Nephron (organoid): Measurements from ENCODE around the gene ZNF831.
A peak's percentile ranks its signal among the peaks of the same experiment; 100 is the strongest.

ENCODE experiments used
- H3K27ac Mint-ChIP-seq, 3 experiments: 2 replicates each; pipeline ENCODE4 v1.8.0; 2020; ENCODE audit warnings: mixed read lengths in 3 of 3, mild to moderate bottlenecking in 2 of 3, moderate library complexity in 1 of 3
- H3K27me3 Mint-ChIP-seq: 2 replicates; pipeline ENCODE4 v1.8.0; 2021; ENCODE audit warnings: low read depth, mild to moderate bottlenecking, moderate library complexity, mixed read lengths
- H3K36me3 Mint-ChIP-seq: 2 replicates; pipeline ENCODE4 v1.8.0; 2020; ENCODE audit warnings: low read depth, mixed read lengths
- H3K4me1 Mint-ChIP-seq: 2 replicates; pipeline ENCODE4 v1.8.0; 2020; ENCODE audit warnings: mixed read lengths
- H3K4me3 Mint-ChIP-seq, 3 experiments: 2 replicates each; pipeline ENCODE4 v1.8.0; 2020; ENCODE audit warnings: mild to moderate bottlenecking in 3 of 3, mixed read lengths in 3 of 3, moderate library complexity in 2 of 3
- H3K9me3 Mint-ChIP-seq: 2 replicates; pipeline ENCODE4 v1.8.0; 2020; ENCODE audit warnings: mixed read lengths
- CTCF ChIP-seq, 3 experiments: fragments of 200-600 bp; sonication (generic); IDR thresholded peaks; one replicate each; pipeline ENCODE4 v1.5.0; 2021; ENCODE audit warnings: antibody characterized with exemption in 3 of 3; ENCODE audit not compliant: unreplicated experiment in 3 of 3

The ZNF831 gene

GRCh38 chr20:59125332-59125731 is 38.3 kb upstream of the ZNF831 start:
- Mint-ChIP-seq H3K27me3 (peaks cover 25% of the 10 kb centered on the region), H3K27ac (peak overlapping the region; percentile 9 to 67 (median 64)), H3K36me3 (peaks cover 3% of the 10 kb centered on the region), H3K4me3 (no peak overlapping the region), H3K4me1 (peaks cover 12% of the 10 kb centered on the region), H3K9me3 (peaks cover 2% of the 10 kb centered on the region)
- no peak for TF ChIP-seq CTCF (IDR thresholded peaks at IDR 0.05; ENCODE audit: unreplicated experiment in 3 of 3)

GRCh38 chr20:59125836-59126235 is 37.8 kb upstream of the ZNF831 start:
- H3K9me3 Mint-ChIP-seq: peaks cover 2% of the 10 kb centered on the region
- peaks cover 25% of the 10 kb centered on the region for H3K27me3 Mint-ChIP-seq
- peaks cover 3% of the 10 kb centered on the region for H3K36me3 Mint-ChIP-seq
- peaks cover 12% of the 10 kb centered on the region for H3K4me1 Mint-ChIP-seq
- no peak for TF ChIP-seq CTCF (IDR thresholded peaks at IDR 0.05; ENCODE audit: unreplicated experiment in 3 of 3)
- H3K27ac Mint-ChIP-seq: peak overlapping the region in 2 of 3 experiments; percentile 64 to 67
- H3K4me3 Mint-ChIP-seq: no peak overlapping the region

- H3K4me1 Mint-ChIP-seq: peaks cover 12% of the 10 kb centered on the region
- H3K4me3 Mint-ChIP-seq: no peak overlapping the region
- TF ChIP-seq CTCF (IDR thresholded peaks at IDR 0.05; ENCODE audit: unreplicated experiment in 3 of 3): no peak
- H3K27ac Mint-ChIP-seq: no peak overlapping the region
- peaks cover 3% of the 10 kb centered on the region for H3K36me3 Mint-ChIP-seq
- no peaks in the 10 kb centered on the region for H3K9me3 Mint-ChIP-seq
- peaks cover 20% of the 10 kb centered on the region for H3K27me3 Mint-ChIP-seq
Observed at GRCh38 chr20:59127839-59128238, 35.8 kb upstream of the ZNF831 start.

GRCh38 chr20:59131551-59132285 is 31.9 kb upstream of the ZNF831 start:
- Mint-ChIP-seq H3K9me3 (no peaks in the 10 kb centered on the region), H3K36me3 (peaks cover 6% of the 10 kb centered on the region), H3K27me3 (peaks cover 16% of the 10 kb centered on the region), H3K27ac (no peak overlapping the region), H3K4me3 (no peak overlapping the region), H3K4me1 (no peaks in the 10 kb centered on the region)
- no peak for TF ChIP-seq CTCF (IDR thresholded peaks at IDR 0.05; ENCODE audit: unreplicated experiment in 3 of 3)

- no peaks in the 10 kb centered on the region for H3K4me1 Mint-ChIP-seq
- no peak overlapping the region for H3K4me3 Mint-ChIP-seq
- no peaks in the 10 kb centered on the region for H3K9me3 Mint-ChIP-seq
- H3K36me3 Mint-ChIP-seq: peaks cover 3% of the 10 kb centered on the region
- H3K27me3 Mint-ChIP-seq: peaks cover 13% of the 10 kb centered on the region
- no peak for TF ChIP-seq CTCF (IDR thresholded peaks at IDR 0.05; ENCODE audit: unreplicated experiment in 3 of 3)
- no peak overlapping the region for H3K27ac Mint-ChIP-seq
Observed at GRCh38 chr20:59134182-59134581, 29.4 kb upstream of the ZNF831 start.

- Mint-ChIP-seq H3K4me3 (no peak overlapping the region), H3K27ac (no peak overlapping the region), H3K36me3 (peaks cover 3% of the 10 kb centered on the region), H3K4me1 (no peaks in the 10 kb centered on the region), H3K9me3 (no peaks in the 10 kb centered on the region), H3K27me3 (peaks cover 10% of the 10 kb centered on the region)
- no peak for TF ChIP-seq CTCF (IDR thresholded peaks at IDR 0.05; ENCODE audit: unreplicated experiment in 3 of 3)
Observed at GRCh38 chr20:59135093-59135492, 28.5 kb upstream of the ZNF831 start.
